Osteoblast (primary cell): ENCODE results near the gene GPR34. TPM values are rescaled to one million over a fixed set of nuclear protein-coding genes. Genes with fewer than 3 reads are reported as not detected.
A peak's percentile ranks its signal among the peaks of the same experiment; 100 is the strongest.

Experiments used
- DNase-seq: peaks from one replicate; pipeline ENCODE4 v3.0.0; 2011; ENCODE audit warnings: low spot score, mixed read lengths; ENCODE audit not compliant: insufficient read length; ENCODE audit errors: missing footprints
- H2AFZ ChIP-seq: 2 replicates; pipeline ENCODE4 v1.6.0; 2011; ENCODE audit warnings: mild to moderate bottlenecking, low read length
- H3K27ac ChIP-seq: 2 replicates; pipeline ENCODE4 v1.5.1; 2011; ENCODE audit warnings: mild to moderate bottlenecking, low read depth, low read length, moderate library complexity
- H3K27me3 ChIP-seq: 2 replicates; pipeline ENCODE4 v1.6.0; 2012; ENCODE audit warnings: mild to moderate bottlenecking, control low read depth, inconsistent platforms, low read length, moderate library complexity; ENCODE audit not compliant: insufficient read depth
- H3K36me3 ChIP-seq: 2 replicates; pipeline ENCODE4 v1.5.1; 2011; ENCODE audit warnings: mild to moderate bottlenecking, low read length, control low read depth, moderate library complexity; ENCODE audit not compliant: insufficient read depth
- H3K4me1 ChIP-seq: 2 replicates; pipeline ENCODE4 v1.5.1; 2011; ENCODE audit warnings: mild to moderate bottlenecking, low read length, control low read depth, moderate library complexity; ENCODE audit not compliant: insufficient read depth
- H3K4me2 ChIP-seq: 2 replicates; pipeline ENCODE4 v1.6.0; 2011; ENCODE audit warnings: mild to moderate bottlenecking, low read length; ENCODE audit not compliant: insufficient read depth
- H3K4me3 ChIP-seq: fragments of 200-600 bp; sonication (generic); 3 replicates; pipeline ENCODE4 v1.5.1; 2012; ENCODE audit warnings: mild to moderate bottlenecking, low read length, inconsistent platforms; ENCODE audit not compliant: insufficient read depth
- H3K79me2 ChIP-seq: 2 replicates; pipeline ENCODE4 v1.6.0; 2012; ENCODE audit warnings: mild to moderate bottlenecking, low read length, control low read depth, inconsistent platforms; ENCODE audit not compliant: insufficient read depth
- H3K9me3 ChIP-seq: 2 replicates; pipeline ENCODE4 v1.5.1; 2011; ENCODE audit warnings: low read depth, low read length, control low read depth
- H4K20me1 ChIP-seq: 2 replicates; pipeline ENCODE4 v1.6.0; 2012; ENCODE audit warnings: mild to moderate bottlenecking, low read length, control low read depth; ENCODE audit not compliant: insufficient read depth
- CTCF ChIP-seq: IDR thresholded peaks from 2 replicates; pipeline ENCODE4 v1.5.1; 2011; ENCODE audit warnings: mild to moderate bottlenecking, low read depth, low read length, moderate library complexity; ENCODE audit errors: extremely low read depth
- total RNA-seq: library from RNA; depleted of rRNA; stranded (reverse); fragments of >200 nt; gene quantifications from 2 replicates; pipeline ENCODE4 v1.2.3, GENCODE V29; 2012

Gene GPR34
- total RNA-seq, 1 donor, result 0.72 TPM

DNA sequence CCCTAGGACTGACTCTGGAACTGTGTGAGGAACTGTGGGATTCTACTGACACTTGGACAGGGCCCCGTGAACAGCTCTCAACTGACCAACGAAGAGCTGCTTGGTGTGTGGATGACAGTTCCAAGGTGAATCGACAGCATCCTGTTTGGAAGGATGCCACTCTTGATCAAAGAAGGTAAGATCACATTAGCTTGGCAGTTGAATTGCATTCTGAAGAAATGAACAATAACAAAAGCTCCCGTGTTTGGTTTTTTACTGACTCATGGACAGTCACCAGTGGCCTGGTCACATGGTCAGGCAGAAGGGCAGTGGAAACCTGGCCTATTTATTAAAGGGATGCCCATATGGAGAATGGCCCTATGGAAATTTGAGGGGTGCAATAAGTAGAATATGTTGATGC, 33.1 kb upstream of the GPR34 start:
- DNase-seq, result peak; percentile 19

DNA sequence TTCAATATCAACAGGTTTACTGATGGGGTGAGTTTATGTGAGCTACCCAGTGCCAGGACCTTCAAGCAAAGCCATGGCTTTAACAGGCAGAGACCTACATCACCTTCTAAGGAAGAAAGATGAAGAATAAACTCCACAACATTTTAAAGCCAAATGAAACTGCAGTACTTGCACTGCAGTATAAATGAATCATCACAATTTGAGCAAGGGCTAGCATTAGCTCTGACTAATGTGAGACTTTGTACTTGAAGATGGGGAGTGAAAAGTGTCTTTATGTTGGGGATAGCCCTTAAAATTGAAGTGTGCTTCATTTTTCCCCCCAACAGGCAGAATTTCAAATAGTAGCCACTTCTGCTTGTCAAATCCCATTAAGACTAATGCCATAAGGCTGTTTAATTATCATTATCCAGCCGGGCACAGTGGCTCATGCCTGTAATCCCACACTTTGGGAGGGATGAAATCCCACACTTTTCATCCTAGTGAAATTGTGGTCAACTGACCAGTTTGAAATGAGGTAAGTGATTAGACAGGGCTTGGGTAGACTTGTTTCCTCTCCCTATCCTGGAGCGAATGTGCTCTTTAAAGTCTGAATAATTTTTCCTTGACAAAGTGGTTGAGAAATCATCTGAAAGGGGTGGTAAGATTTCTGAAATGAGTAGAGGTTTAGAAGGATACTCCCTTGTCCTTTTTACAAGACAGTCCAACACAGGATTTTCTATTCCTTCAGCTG, 27.2 kb upstream of the GPR34 start:
- H3K36me3 ChIP-seq, result no peaks in the 10 kb centered on the region
- peak overlapping the region; percentile 64 for H3K27ac ChIP-seq
- peaks cover 11% of the 10 kb centered on the region for H3K4me1 ChIP-seq
- H3K79me2 ChIP-seq, result no peaks in the 10 kb centered on the region
- no peak for TF ChIP-seq CTCF
- H3K4me3 ChIP-seq, result no peak overlapping the region
- H3K27me3 ChIP-seq, result no peaks in the 10 kb centered on the region
- H4K20me1 ChIP-seq, result no peaks in the 10 kb centered on the region
- no peaks in the 10 kb centered on the region for H3K9me3 ChIP-seq
- peak overlapping the region; percentile 22 for H3K4me2 ChIP-seq
- peak overlapping the region; percentile 69 for H2AFZ ChIP-seq
- DNase-seq, result peak; percentile 46

More for the DNA sequence above, 33.1 kb upstream of the GPR34 start:
- no peaks in the 10 kb centered on the region for H3K79me2 ChIP-seq
- H3K9me3 ChIP-seq, result no peaks in the 10 kb centered on the region
- H2AFZ ChIP-seq, result no peak overlapping the region
- no peaks in the 10 kb centered on the region for H3K36me3 ChIP-seq
- H4K20me1 ChIP-seq, result no peaks in the 10 kb centered on the region
- no peak overlapping the region for H3K4me3 ChIP-seq
- peaks cover 3% of the 10 kb centered on the region for H3K4me1 ChIP-seq
- no peak overlapping the region for H3K27ac ChIP-seq
- TF ChIP-seq CTCF, result no peak
- H3K4me2 ChIP-seq, result no peak overlapping the region
- no peaks in the 10 kb centered on the region for H3K27me3 ChIP-seq

DNA sequence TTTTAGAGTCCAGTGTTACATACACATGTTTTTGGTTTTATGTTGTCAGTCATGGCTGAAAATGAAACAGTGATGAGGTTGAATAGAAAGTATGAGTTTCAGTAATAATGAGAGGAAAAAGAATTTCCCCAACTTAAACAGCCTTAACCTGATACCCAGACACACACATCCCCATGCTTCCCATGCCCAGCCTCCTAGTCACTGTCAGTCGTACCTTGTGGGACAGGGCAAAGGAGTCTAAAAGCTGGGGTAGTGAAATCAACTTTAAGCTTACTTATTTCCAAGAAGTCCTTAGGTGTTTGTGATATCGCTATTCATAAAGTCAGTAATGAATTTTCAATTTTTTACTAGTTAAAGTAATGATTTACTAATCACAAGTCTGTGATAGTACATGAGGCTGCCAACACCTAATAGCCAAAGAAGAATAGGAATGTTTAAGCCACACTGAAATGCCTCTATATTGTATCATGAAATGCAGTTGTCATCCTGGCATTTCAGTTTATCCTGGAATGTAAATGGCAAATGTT, 24.3 kb upstream of the GPR34 start:
- TF ChIP-seq CTCF, result no peak
- Histone ChIP-seq H3K4me1 (peaks cover 11% of the 10 kb centered on the region), H2AFZ (no peak overlapping the region), H3K36me3 (no peaks in the 10 kb centered on the region), H3K4me2 (no peak overlapping the region), H3K9me3 (no peaks in the 10 kb centered on the region), H3K4me3 (no peak overlapping the region), H3K79me2 (no peaks in the 10 kb centered on the region), H3K27me3 (no peaks in the 10 kb centered on the region), H3K27ac (no peak overlapping the region), H4K20me1 (no peaks in the 10 kb centered on the region)
- no peak for DNase-seq

DNA sequence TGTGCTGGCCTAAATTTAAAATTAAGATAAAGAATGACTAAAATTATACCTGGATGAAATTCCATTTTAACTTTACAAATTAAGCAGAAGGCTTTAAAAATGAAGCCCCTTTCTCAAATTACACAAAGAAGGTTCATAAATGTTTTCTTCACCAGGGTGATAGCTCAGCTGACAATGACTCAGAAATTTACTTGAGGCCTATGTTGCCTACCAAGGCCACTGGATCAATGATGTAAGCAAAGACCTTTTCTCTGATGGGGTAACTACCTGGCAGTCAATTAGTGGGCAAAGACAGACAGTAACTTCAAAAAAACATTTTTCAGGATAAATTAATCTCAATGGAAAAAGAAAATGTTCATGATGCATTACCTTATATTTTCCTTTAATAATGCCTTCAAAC, 23.9 kb upstream of the GPR34 start:
- no peak overlapping the region for H3K27ac ChIP-seq
- TF ChIP-seq CTCF, result no peak
- H3K4me3 ChIP-seq, result no peak overlapping the region
- no peaks in the 10 kb centered on the region for H3K36me3 ChIP-seq
- H3K79me2 ChIP-seq, result no peaks in the 10 kb centered on the region
- no peaks in the 10 kb centered on the region for H4K20me1 ChIP-seq
- no peaks in the 10 kb centered on the region for H3K9me3 ChIP-seq
- no peak for DNase-seq
- H2AFZ ChIP-seq, result no peak overlapping the region
- H3K4me1 ChIP-seq, result peaks cover 11% of the 10 kb centered on the region
- H3K4me2 ChIP-seq, result no peak overlapping the region
- no peaks in the 10 kb centered on the region for H3K27me3 ChIP-seq
